Activated gamma-delta T cell treated with Interleukin-2 at 50 U/mL for 16 hours (primary cell): Measurements from ENCODE around the gene CMKLR1.

Experiments used
- DNase-seq: peaks from one replicate; pipeline ENCODE4 v3.0.0-alpha.2; 2020

The CMKLR1 gene

DNA sequence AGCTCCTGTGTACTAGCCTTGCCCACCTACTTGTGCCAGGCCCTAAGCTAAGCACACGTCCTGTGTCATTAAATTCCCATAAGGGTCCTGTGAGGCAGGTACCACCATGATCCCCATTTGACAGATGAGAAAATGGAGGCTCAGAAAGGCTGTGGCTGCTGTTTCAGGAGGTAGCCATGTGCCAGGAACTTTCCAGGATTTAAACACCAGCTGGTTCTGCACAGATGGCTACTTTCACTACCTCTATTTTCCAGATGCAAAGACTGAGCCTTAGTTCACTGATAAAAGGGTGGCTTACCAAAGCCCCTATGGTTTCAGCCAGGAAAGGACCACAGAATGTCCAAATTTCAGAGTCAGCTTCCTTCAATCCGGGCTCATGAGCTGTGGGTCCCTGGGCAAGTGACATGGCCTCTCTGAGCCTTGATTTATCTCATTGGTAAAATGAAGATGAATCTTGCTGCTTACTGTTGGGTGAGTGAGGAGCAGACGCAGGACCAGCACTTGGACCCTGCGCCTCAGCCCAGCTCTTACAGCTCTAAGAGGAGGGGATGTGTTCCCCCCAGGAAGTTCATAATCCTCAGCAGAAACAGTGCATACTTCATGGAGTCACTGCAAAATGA lies 23.5 kb downstream of the CMKLR1 start:
- no peak for DNase-seq

DNA sequence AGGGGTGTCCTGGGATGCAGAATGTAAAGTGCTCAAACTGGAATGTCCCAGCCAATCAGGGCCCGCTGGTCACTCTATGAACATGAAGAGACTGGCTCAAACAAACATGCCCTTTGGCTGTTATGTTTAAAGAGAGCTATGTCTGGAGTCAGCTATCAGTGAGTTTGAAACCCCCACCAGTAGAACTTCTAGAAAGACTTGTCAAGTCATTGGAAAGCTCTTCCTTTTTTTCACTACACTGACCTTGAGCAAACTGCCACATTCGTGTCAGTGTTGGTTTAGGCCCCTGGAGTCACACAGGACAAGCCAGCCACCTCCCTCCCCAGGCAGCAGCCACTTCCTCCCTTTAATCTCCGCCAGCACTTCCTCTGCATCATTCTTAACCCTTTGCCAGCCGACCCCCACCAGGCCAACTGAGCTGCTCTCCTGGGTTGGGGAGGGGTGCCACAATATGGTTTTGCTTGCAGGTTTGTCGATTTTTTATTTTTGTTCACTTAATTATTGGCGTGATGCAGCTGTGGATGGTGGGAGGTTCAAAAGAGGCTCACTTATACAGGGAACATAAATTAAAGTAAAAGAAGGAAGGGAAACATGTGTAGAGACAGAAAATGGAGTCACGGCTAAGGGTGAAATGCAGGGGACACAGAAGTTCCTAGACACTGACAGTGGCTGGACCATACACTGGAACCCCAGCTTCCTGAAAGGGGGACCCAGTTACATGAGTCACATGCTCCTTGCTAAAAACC lies 25.3 kb downstream of the CMKLR1 start:
- DNase-seq = peak; percentile 7

DNA sequence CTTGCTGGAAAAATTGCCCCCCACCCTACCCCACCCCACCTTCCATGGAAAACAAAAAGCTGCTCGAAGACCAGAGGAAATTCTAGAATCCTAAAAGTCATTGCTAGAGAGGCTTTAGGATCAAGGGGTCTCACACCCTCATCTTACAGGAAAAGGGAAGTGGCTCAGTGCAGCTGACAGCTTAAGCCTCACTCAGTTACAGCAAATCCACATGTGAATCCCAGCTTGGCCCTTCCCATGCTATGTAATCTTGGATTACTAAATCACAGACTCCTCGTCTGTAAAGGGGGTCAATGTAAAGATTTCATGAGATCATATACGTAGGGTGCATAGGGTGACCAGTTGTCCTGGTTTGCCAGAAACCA lies 25.9 kb downstream of the CMKLR1 start:
- DNase-seq = no peak

DNA sequence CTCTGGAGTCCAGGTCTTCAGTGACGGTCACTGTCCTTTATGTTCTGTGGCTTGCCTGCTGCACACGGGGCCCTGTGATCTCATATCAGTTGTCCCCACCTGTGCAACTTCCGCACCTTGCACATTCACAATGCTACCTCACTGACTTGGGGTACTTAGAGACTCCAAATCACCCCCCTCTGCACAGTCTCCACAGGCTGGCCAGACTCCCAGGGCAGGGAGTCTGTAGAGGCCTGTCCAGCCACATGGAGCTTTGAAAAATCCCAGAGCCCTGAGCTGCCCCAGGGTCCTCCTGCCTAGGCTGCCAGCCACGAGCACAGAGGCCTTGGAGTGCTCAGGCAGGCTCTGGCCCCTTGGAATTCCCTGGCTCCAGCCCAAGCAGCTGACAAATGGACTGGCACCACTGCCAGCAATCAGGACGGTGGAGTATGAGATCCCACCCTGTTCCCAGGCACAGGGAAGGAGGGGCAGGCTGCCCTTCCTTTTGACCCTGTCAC lies 26.4 kb downstream of the CMKLR1 start:
- DNase-seq = no peak

DNA sequence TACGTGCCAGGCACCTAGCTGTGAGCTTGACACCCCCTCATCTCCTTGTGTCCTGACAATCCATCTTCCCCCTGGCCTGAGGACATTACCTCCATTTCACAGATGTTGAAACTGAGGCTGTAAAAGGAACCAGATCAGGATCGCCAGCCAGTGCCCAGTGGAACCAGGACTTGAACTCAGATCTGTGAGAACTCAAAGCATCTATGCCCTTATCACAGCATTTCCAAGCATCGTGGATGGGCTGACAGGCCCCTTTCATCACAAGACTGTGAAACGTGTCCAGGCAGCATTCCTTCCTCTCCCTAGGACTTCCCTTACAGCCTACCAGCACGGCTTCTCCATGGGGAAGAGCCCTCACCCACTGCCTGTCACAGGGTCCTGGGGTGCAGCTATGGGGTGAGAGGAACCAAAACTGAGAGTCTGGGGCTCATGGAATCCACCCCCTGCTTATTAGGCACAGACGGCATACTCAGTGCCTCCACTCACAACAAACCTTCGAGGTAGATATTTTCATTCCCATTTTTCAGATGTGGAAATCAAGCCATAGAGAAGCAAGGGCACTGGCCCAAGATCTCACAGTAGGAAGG lies 26.9 kb downstream of the CMKLR1 start:
- no peak for DNase-seq

DNA sequence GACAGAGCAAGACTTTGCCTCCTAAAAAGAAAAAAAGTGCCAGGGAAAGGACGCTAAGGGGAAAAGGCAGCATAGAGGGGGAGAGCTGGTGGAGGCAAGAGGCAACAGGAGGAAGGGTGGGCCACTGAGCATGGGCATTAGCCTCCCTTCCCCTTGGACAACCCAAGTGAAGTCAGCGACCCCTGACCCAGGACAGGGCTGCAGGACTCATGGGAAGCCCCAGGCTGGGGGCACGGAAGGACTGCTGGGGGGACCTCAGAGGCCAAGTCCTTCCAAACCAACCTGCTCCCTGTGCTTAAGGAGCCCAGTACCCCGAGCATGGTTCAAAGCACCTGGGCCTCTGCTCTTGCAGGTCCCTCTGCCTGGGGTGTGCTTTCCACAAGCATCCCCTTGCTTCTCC lies 27.5 kb downstream of the CMKLR1 start:
- DNase-seq = no peak

DNA sequence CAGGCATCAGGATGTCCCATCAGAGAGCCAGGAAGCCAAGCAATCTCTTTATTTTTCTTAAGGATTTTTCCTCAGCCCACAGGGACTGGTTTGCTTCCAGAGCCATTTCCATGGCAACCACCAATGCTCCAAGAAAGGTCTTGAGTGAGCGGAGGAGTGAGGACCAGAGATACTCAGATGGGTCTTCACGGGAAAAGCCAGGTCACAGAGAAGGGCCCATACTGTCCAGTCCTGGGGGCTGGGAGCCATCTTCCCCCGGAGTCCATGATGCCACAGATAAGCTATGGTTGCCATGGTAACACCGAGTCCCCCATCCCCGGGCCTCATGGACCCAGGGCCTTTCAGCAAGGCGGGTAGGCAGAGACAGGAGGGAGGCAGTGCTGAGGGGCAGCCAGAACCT lies 28.6 kb downstream of the CMKLR1 start:
- no peak for DNase-seq

DNA sequence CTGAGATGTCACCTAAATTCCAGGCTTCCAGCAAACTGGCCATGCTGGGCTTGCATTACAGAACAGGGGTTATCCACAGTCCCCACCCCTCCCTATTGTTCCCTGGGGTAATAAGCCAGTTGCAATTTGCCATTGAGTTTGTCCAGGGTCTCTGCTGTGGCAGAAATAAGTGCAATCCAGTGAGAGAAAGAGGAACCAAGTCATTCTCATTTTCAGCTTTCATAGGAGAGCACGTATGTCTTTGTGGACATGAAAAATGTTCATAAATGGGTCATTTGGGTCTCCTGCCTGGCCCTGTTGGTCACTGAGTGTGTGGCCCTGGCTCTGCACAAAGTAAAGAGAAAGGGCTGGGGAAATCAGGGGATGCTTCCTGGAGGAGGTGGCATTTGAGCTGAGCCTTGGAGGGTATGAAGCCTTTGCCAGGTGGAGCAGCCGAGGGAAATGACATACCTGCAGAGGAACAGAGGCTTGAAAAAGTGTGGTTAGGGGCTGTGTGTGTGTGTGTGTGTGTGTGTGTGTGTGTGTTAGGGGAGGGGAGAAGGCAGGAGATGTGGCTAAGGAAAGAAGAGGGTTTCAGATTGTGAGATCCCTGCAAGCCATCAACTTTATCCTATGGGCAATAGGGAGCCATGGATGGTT lies 29.3 kb downstream of the CMKLR1 start:
- DNase-seq = no peak

DNA sequence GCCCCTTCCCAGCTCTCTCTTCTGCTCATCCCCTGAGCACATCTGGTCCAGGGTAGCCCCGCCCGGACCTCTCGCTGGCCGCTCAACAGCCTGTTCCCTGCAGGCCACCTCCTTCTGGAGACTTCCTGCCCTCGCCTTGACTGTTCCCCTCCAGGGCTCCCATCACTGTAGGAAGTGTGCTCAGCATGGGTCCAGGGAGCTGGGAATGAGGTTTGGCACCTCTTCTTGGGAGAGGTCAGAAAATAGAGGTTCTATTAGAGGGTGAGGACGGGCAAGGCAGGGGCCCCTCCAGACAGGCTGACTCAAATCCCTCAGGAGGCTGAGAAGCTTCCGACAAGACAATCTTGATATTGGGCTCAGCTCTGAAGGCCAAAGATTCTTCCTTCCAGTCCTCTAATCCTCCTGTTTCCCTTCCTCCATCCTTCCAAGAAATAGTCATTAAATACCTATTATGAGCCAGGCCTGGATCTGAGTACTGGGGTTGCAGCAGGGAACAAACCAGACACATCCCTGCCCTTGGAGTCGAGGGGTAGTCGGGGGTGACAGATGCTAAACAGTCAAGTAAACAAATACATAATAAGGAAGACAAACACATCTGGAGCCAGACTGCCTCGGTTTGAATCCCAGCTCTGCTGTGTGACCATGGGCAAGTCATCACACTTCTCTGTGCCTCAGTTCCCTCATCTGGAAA lies 30.6 kb downstream of the CMKLR1 start:
- no peak for DNase-seq

DNA sequence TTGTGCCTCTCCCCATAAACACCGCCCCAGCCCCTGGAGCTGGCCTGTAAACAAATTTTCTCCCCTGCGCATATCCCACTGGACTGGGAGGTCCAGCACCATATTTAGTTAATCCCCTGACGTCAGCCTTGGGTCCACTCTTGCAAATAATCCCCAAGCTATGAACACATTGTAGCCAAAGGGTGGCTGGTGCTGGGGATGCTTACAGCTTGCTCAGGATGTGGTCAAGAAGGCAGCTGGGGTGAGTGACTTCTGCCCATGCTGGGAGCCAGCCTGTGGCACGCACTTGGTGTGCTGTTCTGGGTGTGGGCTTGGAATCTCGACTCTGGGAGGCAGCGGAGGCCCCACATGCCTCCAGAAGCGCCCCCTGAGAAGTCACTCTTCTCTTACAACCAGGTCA lies 32.1 kb downstream of the CMKLR1 start:
- no peak for DNase-seq

DNA sequence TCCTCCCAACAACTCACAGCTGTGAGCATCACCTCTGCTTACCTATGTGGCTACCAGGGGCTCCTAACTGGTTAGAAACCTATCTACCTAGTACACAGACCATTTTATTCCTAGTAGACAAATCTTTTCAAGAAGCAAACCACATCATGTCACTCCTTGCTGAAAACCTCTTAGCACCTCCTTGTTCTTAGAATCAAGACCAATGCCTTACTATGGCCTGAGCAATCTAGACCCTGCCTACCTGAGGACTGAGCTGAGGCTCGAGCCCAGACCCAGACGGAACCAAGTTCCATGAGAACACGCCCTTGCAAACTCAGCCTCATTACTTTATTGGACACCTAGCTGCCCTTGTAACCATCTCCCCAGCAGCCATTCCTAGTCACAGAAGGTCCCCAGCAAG lies 32.6 kb downstream of the CMKLR1 start:
- no peak for DNase-seq

DNA sequence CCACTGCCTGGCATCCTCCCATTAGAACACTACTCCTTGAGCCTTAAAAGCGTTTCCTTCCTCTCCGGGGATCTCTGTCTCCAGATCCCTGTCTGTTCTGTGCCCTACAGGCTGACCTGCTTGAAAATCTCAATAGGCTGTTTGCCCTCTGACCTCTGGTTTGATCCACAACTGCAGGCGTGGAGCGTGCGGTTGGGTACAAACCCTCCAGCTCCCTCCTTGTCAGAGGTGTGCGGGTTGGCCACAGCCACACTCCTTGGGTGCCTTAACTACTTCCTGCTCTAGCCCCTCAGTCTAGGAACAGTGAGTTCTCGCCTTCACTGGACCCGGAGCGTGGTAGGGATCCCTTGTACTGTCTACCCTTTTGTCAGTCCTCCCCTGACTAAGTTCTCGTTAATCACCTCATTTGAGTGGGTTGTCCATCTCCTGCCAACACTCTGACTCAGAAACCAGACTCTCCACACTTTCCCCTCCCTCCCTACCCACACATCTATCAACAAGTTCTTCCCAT lies 33.1 kb downstream of the CMKLR1 start:
- no peak for DNase-seq

DNA sequence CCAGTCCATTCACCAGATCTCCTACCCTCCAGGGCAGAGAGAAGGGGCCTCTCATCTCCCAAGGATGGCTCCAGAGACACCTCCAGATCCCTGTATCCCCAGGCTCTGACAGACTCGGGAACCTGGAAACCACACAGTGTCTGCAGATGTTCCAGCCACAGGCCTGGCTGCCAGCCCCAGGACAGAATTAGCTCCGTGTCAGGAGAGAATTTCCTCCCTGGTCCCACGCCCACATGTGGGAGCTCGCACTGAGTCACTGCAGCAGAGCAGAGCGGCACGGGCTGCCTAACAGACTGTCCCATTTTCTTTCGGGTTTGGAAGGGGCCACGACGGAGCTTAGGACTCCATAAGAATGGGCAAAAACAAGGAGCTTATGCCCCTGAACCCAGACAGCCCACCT lies 33.6 kb downstream of the CMKLR1 start:
- no peak for DNase-seq

DNA sequence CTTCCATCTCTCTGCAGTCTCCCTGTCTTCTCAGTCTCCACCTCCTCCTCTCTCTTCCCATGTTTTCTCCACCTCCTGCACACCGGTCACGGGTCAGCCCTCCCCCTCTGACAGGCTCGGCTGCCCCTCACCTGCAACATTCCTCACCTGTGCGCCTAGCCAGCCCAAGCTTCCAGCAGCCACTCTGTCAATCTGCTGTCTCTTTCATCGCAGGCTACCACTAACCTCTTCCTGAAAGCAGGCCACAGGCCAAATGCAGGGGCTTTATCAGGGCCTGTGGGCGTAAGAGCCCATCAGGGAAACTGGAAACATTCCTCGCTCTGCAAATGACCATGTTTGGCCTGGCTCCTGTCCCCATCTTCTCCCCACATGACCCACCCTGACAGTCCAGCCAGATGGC lies 34.5 kb downstream of the CMKLR1 start:
- no peak for DNase-seq

DNA sequence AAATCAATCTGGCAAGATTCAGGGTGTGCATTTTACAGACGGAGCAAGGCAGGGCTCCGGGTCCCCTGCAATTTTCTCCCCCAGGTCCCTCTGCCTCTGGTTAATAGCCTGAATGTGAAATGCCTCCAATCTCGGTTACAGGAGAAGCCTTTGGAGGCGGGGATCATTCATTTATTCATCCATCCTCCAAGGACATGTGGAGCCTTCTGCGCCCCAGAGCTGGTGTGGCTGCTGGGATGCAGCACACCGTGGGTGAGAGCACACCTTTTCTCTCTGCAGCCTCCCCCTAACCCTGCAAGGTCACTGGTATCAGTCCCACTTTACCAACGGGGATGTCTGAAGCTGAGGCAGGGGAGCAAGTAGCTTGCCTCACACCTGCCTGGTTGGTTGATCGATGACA lies 35.4 kb downstream of the CMKLR1 start:
- DNase-seq = no peak

DNA sequence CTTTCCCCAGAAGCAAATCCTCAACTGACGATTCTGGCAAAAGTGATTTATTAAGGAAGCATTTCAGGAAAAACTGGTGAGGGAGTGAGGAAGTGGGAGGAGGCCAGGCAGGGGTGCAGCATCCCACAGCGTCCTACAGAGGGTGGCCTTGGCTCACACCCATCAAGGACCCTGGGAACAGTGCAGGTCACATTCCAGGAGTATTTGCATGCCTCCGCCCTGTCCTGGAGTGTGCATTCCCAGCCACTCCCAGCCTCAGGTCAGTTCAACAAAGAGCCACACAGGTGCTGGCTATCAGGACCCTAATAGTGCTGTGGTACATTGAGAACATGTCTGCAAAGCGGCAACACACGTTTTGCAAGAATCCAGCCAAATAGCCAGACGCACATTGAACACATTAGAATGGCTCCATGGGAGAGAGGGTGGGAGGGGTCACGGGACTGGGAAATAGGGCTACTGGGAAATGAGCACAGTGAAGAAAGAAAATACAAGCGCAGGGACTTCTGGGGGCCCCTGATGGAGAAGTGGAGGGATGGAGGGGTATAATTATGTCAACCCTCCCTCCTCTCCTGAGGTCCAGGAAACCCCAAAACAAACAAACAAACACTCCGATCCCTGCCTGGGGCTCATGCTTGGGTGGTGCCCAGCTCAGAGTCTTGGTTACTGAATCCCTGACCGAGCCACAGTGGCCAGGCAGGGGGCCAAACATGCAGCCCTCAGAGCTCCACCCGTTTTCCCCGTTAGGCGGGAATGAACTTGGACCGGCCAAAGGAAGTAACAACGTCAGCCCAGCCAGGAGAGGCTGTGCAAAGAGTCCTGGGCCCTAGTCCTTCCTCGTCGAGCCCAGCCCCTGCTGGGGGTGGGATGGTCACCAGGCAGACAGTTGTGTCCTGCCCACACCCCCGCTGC lies 36.5 kb downstream of the CMKLR1 start:
- no peak for DNase-seq

DNA sequence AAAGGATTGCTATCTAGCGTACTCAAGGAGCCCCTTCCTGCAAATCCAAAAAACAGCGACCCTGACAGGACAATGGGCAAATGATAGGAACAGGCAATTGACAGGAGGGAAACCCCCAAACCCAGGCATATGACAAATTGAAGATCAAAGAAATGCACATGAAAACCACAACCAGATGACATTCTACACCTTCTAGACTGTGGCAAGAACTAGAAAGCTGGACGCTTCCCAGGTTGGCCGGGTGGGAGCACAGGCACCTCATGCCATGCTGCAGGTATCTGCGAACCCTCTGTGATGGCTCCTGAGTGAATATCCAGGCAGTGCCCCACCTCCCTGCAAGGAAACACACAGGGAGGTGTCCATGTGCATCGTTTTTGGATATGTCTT lies 37.1 kb downstream of the CMKLR1 start:
- no peak for DNase-seq

DNA sequence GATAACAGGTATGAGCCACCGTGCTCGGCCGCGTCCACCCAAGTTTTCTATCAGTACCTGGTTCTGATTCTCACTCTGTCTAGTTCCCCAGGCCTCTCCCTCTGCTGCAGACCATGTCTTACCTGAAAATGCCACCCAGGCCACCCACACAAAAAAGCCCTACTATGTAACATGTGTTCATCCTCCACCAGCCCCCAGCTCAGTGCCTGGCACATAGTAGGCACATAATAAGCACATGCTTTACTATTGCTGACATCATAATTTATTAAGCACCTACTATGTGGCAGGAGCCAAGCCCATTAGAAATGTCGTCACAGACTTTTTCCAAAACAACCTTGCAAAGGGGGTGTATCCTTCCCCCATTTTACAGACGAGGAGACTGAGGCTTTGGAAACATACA lies 37.8 kb downstream of the CMKLR1 start:
- no peak for DNase-seq

DNA sequence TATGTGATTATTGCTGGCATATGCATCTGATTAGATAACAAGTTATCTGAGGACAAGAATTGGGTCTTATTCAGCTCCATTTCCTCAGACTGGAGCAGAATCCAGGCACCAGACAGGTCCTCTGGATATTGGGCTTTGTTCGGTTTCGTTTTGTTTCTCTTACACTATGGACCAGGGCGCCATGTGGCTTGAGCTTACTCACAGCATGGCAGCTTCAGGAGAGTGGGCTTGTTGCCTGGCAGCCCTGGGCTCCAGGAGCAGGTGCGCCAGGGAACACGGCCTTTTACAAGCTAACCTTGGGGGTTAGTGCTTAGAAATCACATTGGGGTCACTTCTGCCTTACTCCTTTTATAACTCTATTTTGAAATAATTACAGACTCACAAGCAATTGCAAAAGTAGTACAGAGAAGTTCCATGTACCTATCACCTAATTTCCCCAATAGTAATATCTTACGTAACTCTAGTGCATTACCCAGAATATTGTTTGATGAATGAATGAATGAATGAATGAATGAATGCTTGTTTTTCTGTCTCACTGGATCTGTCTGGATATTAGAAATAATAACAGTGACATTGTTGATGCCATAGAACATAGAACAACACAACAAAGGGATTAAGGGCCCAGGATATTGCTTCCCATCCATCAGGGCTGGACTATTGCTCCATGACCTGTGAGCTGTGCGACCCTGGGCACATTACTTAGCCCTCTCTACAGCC lies 39.0 kb downstream of the CMKLR1 start:
- no peak for DNase-seq

DNA sequence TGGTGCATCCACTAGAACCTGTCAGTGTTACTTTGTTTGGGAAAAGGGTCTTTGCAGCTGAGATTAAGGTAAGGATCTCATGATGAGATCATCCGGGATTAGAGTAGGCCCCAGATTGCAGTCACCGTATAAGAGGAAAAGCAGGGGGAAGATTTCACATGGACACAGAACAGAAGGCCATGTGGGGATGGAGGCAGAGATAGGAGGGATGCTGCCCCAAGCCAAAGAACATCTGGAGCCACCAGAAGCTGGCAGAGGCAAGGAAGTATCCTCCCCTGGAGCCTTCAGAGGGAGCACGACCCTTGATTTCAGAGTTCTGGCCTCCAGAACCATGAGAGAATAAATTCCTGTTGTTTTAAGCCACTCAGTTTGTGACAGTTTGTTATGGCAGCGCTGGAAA lies 39.6 kb downstream of the CMKLR1 start:
- no peak for DNase-seq

DNA sequence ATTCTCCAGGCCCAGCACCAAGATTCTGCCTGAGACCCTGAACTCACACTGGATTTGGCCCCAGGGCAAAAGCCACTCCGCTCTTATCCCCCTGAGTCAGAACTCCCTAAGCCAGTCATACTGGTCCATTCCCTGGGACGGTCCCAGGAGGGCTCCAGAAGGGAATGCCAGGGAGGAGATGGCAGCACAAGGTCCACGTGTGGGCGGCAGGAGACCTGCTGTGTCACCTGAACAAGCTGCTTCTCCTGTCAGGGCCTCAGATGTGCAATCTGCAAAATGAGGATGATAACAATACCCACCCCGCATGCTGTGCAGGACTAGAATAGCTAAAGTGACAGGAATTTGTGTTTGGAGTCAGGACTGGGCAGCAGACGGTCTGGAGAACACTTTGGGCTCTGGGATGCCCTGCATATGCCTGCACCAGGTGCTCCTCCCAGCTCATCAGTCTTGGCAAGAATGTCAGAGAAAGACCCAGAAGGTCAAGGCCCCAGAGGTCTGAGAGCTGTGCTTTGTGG lies 40.3 kb downstream of the CMKLR1 start:
- DNase-seq = no peak
